ENCODE data around the gene RAB22A. TPM values are rescaled to one million over a fixed set of nuclear protein-coding genes. Genes with fewer than 3 reads are reported as not detected.

RAB22A gene
- total RNA-seq, 1 donor from 2014 or later, result 17.9 TPM

GRCh38 chr20:58397429-58397828 is 87.9 kb downstream of the RAB22A start:
- Mint-ChIP-seq H3K4me3 (ENCODE audit: low read depth) (no peak overlapping the region), H3K4me1 (ENCODE audit: low read depth) (peaks cover 11% of the 10 kb centered on the region), H3K27me3 (no peaks in the 10 kb centered on the region), H3K36me3 (ENCODE audit: insufficient read depth) (peaks cover 4% of the 10 kb centered on the region), H3K27ac (no peak overlapping the region), H3K9me3 (ENCODE audit: low read depth) (no peaks in the 10 kb centered on the region)
- no peak for DNase-seq (ENCODE audit: low spot score, unreplicated experiment)
- no peak for TF ChIP-seq CTCF (IDR thresholded peaks at IDR 0.05; ENCODE audit: unreplicated experiment)

- DNase-seq (ENCODE audit: low spot score, unreplicated experiment), result no peak
- H3K27me3 Mint-ChIP-seq, result no peaks in the 10 kb centered on the region
- H3K4me1 Mint-ChIP-seq (ENCODE audit: low read depth), result peaks cover 11% of the 10 kb centered on the region
- TF ChIP-seq CTCF (IDR thresholded peaks at IDR 0.05; ENCODE audit: unreplicated experiment), result no peak
- no peaks in the 10 kb centered on the region for H3K9me3 Mint-ChIP-seq (ENCODE audit: low read depth)
- H3K4me3 Mint-ChIP-seq (ENCODE audit: low read depth), result no peak overlapping the region
- H3K27ac Mint-ChIP-seq, result no peak overlapping the region
- H3K36me3 Mint-ChIP-seq (ENCODE audit: insufficient read depth), result peaks cover 4% of the 10 kb centered on the region
Observed at GRCh38 chr20:58398254-58398653, 88.7 kb downstream of the RAB22A start.

- peaks cover 11% of the 10 kb centered on the region for H3K4me1 Mint-ChIP-seq (ENCODE audit: low read depth)
- peaks cover 3% of the 10 kb centered on the region for H3K36me3 Mint-ChIP-seq (ENCODE audit: insufficient read depth)
- TF ChIP-seq CTCF (IDR thresholded peaks at IDR 0.05; ENCODE audit: unreplicated experiment), result no peak
- H3K27me3 Mint-ChIP-seq, result no peaks in the 10 kb centered on the region
- no peak overlapping the region for H3K4me3 Mint-ChIP-seq (ENCODE audit: low read depth)
- DNase-seq (ENCODE audit: low spot score, unreplicated experiment), result no peak
- no peak overlapping the region for H3K27ac Mint-ChIP-seq
- H3K9me3 Mint-ChIP-seq (ENCODE audit: low read depth), result no peaks in the 10 kb centered on the region
Observed at GRCh38 chr20:58399926-58400325, 90.4 kb downstream of the RAB22A start.

- H3K27me3 Mint-ChIP-seq, result no peaks in the 10 kb centered on the region
- no peak for DNase-seq (ENCODE audit: low spot score, unreplicated experiment)
- TF ChIP-seq CTCF (IDR thresholded peaks at IDR 0.05; ENCODE audit: unreplicated experiment), result no peak
- no peak overlapping the region for H3K27ac Mint-ChIP-seq
- peaks cover 3% of the 10 kb centered on the region for H3K36me3 Mint-ChIP-seq (ENCODE audit: insufficient read depth)
- H3K4me1 Mint-ChIP-seq (ENCODE audit: low read depth), result peaks cover 8% of the 10 kb centered on the region
- no peak overlapping the region for H3K4me3 Mint-ChIP-seq (ENCODE audit: low read depth)
- no peaks in the 10 kb centered on the region for H3K9me3 Mint-ChIP-seq (ENCODE audit: low read depth)
Observed at GRCh38 chr20:58401162-58401561, 91.6 kb downstream of the RAB22A start.

GRCh38 chr20:58402305-58402704 is 92.8 kb downstream of the RAB22A start:
- no peak for TF ChIP-seq CTCF (IDR thresholded peaks at IDR 0.05; ENCODE audit: unreplicated experiment)
- no peak for DNase-seq (ENCODE audit: low spot score, unreplicated experiment)
- Mint-ChIP-seq H3K9me3 (ENCODE audit: low read depth) (no peaks in the 10 kb centered on the region), H3K4me3 (ENCODE audit: low read depth) (no peak overlapping the region), H3K27ac (no peak overlapping the region), H3K36me3 (ENCODE audit: insufficient read depth) (peaks cover 3% of the 10 kb centered on the region), H3K27me3 (no peaks in the 10 kb centered on the region), H3K4me1 (ENCODE audit: low read depth) (peaks cover 9% of the 10 kb centered on the region)
